GM12891 (cell line): ENCODE measurements around the gene FAN1.
A peak's percentile ranks its signal among the peaks of the same experiment; 100 is the strongest.

Experiments used
- PAX5 ChIP-seq: IDR thresholded peaks from 2 replicates; pipeline ENCODE4 v1.6.1; 2011; ENCODE audit warnings: low read length, moderate library complexity, mild to moderate bottlenecking; ENCODE audit not compliant: insufficient read depth, severe bottlenecking
- POLR2A ChIP-seq: IDR thresholded peaks from 2 replicates; pipeline ENCODE4 v1.6.1; 2011; ENCODE audit warnings: low read depth, low read length, control low read depth
- POLR2AphosphoS5 ChIP-seq: IDR thresholded peaks from 2 replicates; pipeline ENCODE4 v1.6.1; 2011; ENCODE audit warnings: low read depth, low read length, control low read depth
- SPI1 ChIP-seq: IDR thresholded peaks from 2 replicates; pipeline ENCODE4 v1.6.1; 2011; ENCODE audit warnings: low read depth, low read length, control low read depth
- TAF1 ChIP-seq: IDR thresholded peaks from 2 replicates; pipeline ENCODE4 v1.6.1; 2011; ENCODE audit warnings: low read depth, low read length, control low read depth

GRCh38 chr15:30962079-30962478 lies 58.4 kb downstream of the FAN1 start:
- no peak for TF ChIP-seq TAF1
- no peak for TF ChIP-seq POLR2AphosphoS5
- TF ChIP-seq PAX5 = no peak
- TF ChIP-seq POLR2A = no peak
- TF ChIP-seq SPI1 = peak; percentile 40
